NCI-H2227 (cell line): ENCODE measurements around the gene CDYL2.
"Not testable (repeated sequence)": the region's sequence is repeated elsewhere in the genome, so short reads cannot be mapped to it uniquely, and the experiment has no call there.

Source experiments
- DNase-seq: peaks from one replicate; lab custom pipeline; 2025; ENCODE audit not compliant: unreplicated experiment; lab: John Stamatoyannopoulos, UW

Gene CDYL2

GRCh38 chr16:80804526-80805383 is at the start of gene CDYL2:
CDYL2 (minus strand) TSS chr16:80804598; CDS start chr16:80804173, 425 bp downstream.
- no peak for DNase-seq

DNA sequence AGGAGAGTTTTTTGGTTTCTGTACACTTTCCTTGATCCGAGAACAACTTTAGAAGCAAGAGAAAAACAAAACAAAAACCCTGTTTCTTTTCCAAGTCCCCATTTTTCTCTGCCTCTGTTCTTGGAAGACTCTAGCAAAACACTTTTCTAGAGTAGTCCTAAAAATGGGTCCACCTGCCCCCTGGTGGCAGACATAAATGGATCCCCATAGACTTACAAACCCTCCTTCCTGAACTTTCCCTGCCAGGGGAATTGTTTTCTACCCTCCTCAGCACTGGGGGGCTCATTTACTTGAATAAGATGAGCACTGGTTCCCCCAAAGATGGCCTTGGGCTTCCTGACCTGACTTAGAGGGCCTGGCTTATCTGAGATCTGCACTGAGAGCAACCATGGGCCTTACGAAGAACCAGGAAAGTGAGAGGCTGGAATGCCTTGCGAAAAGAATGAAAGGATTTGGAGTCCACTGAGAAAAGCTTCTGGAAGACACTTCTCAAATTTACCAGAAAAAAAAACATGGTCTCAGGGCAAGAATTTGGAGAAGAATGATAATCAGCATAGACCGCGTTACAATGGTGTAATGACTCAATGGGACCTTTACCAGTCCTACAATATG is 48.0 kb upstream of the CDYL2 start:
- DNase-seq, result no peak

GRCh38 chr16:80851831-80852230 is 47.4 kb upstream of the CDYL2 start:
- DNase-seq, result no peak

GRCh38 chr16:80850757-80851156 is 46.4 kb upstream of the CDYL2 start:
- no peak for DNase-seq

DNA sequence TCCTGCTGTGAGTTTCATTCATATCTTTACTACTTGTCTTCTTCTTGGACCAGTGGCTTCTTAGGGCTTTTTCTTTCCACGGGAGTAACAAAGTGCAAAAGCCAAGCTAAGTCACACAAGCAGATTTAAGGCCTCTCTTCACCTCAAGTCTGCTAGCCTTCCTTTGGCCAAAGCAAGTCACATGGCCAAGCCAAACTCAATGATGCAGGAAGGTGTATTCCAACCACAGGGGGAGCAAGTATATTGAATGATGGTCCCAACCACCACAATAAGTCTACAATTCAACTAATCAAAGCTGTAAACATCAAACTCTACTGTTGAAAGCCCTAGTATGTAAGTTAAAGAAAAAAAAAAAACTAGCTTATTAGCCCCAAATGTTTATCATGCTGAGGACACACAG is 44.5 kb upstream of the CDYL2 start:
- no peak for DNase-seq

- no peak for DNase-seq
Observed at GRCh38 chr16:80846680-80847079, 42.3 kb upstream of the CDYL2 start.

DNA sequence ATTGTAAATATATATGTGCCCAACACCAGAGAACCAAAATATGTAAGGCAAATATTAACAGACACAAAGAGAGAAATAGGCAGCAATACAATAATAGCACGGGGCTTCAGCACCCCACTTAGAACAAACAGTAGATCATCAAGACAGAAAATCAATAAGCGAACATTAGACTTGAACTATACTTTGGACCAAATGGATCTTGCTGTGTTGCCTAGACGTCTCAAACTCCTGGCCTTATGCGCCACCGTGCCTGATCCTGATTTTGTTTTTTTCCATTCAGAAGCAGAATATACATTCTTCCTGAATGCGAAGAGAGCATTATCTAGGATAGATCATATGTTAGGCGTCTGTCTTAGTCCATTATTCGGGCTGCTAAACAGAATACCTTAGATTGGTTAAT is 41.9 kb upstream of the CDYL2 start:
- DNase-seq, result no peak

DNA sequence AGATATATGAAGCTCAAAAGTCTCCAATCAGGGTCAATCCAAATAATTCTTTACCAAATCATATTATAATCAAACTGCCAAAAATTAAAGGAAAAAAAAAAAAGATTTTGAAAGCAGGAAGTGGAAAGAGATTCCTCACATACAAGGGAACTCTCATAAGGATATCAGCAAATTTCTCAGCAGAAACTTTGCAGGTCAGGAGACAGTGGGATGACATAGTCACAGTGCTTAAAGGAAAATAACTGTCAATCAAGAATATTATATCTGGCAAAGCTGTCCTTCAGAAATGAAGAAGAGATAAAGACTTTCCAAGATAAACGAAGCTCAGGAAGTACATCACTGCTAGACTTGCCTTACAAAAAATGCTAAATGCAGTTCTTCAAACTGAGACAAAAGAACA is 40.0 kb upstream of the CDYL2 start:
- DNase-seq, result no peak

DNA sequence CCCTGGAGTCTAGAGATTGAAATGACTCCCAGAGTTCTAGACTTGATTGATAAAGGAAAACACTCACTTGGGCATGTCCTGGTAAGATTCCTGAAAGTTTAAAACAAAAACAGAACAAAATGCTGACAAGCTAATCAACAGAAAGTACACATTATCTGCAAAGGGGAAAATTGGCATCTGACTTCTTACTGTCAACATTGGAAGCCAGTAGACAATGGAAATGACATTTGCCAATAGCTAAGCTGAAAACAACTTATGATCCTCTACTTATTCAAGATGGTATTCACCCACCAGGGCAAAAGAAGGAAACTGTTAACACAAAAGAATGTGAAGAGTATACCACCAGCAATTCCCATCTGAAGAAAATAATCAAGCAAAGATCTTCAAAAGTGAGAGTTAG is 36.8 kb upstream of the CDYL2 start:
- no peak for DNase-seq

DNA sequence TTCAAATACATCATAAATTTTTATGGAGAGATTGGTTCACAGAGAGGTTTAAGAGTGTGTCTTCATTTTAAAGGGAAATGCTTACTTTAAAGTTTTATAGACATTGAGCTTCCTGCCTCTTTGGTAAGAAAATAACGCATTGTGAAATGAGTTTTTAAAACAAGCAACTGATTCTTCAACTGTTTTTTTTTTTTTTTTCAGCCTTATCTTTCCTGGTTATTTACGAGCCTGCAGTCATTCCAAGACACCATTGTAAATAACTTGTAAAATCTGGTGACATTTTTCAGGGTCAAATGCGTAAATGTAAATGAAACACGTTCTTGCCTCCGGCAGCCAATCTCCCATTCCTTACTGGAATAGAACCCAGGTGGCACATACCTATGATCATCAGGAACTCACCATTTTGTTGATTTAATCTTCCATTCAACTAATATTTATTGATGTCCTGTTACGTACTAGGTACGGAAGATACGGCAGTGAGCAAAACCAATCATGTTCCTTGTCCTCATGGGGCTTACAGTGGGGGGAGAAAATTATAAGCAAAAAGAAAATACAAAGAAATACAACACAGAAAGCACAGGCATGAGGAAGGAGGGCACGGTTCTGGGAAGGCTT is 33.2 kb upstream of the CDYL2 start:
- DNase-seq, result no peak

DNA sequence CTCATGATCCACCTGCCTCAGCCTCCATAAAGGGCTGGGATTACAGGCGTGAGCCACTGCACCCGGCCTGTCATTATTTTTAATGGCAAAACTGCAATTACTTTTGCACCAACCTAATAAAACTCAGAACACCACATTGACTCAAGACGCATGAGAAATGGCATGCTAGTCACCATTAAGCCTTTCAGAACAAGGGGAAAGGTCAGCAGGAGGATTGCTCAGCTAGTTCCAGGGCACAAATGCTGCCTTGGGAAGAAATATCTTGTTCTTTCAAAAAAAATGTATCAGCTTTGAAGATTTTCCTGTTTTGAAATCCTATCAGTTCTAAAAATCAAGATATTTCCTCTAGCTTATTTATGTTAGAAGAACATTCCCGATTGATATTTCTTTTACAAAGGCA is 32.4 kb upstream of the CDYL2 start:
- DNase-seq, result no peak

DNA sequence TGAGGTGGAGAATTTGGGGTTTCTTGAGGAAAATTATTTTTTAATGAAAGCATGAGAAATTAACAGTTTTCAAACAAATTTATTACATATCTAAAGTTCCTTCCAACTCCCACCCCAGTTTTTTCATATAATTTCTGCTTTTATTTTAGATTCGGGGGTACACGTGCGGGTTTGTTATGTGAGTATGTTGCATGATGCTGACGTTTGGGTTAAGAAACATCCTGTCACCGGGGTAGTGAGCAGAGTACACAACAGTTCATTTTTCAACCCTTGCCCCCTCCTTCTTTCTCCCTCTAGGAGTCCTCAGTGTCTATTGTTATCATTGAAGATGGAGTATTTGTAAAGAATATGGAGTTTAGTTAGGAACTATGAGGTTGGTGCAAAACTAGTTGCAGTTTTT is 31.8 kb upstream of the CDYL2 start:
- DNase-seq, result no peak

- no peak for DNase-seq
Observed at GRCh38 chr16:80831039-80831438, 26.6 kb upstream of the CDYL2 start.

- DNase-seq, result no peak
Observed at GRCh38 chr16:80828495-80828894, 24.1 kb upstream of the CDYL2 start.

DNA sequence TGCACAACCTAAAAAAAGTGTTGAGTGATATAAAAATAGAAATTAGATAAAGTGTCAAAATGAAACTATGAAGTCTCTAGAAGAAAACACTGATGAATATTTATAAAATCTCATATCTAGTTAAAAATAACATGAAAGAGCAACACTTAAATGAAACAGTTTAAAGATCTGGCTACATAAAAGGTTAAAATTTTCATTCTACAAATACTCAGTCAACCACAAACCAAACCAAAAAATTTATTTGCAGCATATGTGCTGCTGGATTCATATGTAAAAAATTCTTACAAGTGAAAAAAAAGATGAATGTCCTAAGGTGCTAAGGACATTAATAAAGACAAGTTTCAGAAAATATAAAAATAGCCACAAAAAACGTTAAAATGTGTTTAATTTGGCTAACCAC is 22.6 kb upstream of the CDYL2 start:
- DNase-seq, result no peak

GRCh38 chr16:80825365-80825758 is 21.0 kb upstream of the CDYL2 start:
- no peak for DNase-seq

- peak; percentile 55 for DNase-seq
Observed at GRCh38 chr16:80824623-80825364, 20.4 kb upstream of the CDYL2 start.

GRCh38 chr16:80819988-80820387 is 15.6 kb upstream of the CDYL2 start:
- DNase-seq, result no peak

DNA sequence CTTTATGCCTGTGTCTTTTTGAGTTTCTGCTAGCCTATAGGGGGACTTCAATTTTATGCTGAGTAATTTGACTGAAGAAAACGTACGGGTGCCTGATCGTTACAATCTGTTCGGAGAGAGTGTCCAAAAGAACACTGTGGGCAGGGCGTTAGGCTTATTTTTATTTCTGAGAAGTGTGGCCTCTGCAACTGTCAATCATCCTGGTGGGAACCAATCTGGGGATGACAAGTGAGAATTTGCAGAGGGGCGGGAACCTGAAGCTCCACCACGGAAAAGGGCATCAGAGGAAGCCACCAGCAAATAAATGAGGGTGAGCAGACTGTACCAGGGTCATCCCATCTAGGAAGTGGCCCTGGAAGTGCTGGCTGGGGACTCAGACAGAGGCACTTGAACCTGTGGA is 12.0 kb upstream of the CDYL2 start:
- DNase-seq, result no peak

- DNase-seq, result not testable (repeated sequence)
Observed at GRCh38 chr16:80815278-80815677, 10.9 kb upstream of the CDYL2 start.

GRCh38 chr16:80812593-80812992 is 8.2 kb upstream of the CDYL2 start:
- no peak for DNase-seq

DNA sequence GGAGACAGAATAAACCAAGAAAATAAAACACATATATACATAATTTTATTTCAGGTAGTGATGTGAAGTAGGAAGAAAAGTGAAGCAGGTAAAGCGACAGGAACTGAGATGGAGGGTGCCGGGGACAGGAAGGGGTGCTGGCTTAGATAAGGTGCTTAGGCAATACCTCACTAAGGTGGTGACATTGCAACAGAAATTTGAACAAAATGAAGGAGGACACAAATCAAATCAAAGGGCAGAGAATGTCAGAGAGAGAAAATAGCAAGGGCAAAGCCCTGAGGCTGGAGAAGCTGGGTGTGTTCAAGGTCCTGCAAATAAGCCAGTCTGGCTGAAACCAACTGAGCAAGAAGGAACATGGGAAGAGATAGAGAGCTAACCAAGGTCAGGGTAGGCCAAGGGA is 5.0 kb upstream of the CDYL2 start:
- DNase-seq, result no peak
